Measurements from ENCODE around the gene SIX3.

DNA sequence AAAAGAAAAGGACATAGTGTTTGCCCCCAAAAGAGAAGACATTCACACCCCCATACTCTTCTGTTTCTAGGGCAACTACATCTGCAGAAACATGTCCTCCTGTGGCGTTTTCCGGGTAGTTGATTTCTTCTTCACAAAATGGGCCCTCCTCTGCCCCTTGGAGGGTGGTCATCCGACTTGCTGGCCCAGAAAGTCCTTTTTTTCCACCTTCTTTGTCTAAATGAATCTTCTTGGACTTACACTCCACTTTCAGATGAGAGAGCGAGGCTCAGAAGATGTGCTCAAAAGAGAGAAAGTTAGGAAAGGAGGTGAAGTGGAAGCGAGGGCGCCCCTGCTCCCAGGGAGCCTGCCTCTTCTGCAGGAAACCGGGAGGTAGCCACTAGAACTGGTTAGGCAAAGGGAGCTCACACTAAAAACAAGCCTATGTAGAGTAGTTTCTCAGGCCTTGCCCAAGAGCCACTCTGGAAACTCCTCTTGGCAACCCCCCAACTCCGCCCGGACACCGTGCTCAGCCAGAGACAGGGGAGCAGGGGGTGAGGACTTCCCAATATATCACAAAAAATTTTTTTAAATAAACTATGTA lies 10.2 kb upstream of the SIX3 start:
- TF ChIP-seq SMC3 (IDR thresholded peaks at IDR 0.05; ENCODE audit: low read depth, low read length) (no peak), POLR2A (IDR thresholded peaks at IDR 0.05; ENCODE audit: low read depth, low read length) (no peak), RAD21 (IDR thresholded peaks at IDR 0.05; ENCODE audit: low read length) (no peak), MAFK (IDR thresholded peaks at IDR 0.05; ENCODE audit: low read depth, low read length) (no peak), FOS (IDR thresholded peaks at IDR 0.05; ENCODE audit: low read depth, low read length) (no peak), BHLHE40 (IDR thresholded peaks at IDR 0.05; ENCODE audit: low read depth, low read length) (no peak), CHD1 (IDR thresholded peaks at IDR 0.05; ENCODE audit: low read depth, low read length) (no peak), RCOR1 (IDR thresholded peaks at IDR 0.05; ENCODE audit: insufficient replicate concordance, low read length) (no peak), MAZ (IDR thresholded peaks at IDR 0.05; ENCODE audit: borderline replicate concordance, low read depth, low read length) (no peak), RFX5 (IDR thresholded peaks at IDR 0.05; ENCODE audit: low read depth, low read length) (no peak), CEBPB (IDR thresholded peaks at IDR 0.05; ENCODE audit: low read depth, low read length) (no peak)
- TF ChIP-seq, protein P1, sequence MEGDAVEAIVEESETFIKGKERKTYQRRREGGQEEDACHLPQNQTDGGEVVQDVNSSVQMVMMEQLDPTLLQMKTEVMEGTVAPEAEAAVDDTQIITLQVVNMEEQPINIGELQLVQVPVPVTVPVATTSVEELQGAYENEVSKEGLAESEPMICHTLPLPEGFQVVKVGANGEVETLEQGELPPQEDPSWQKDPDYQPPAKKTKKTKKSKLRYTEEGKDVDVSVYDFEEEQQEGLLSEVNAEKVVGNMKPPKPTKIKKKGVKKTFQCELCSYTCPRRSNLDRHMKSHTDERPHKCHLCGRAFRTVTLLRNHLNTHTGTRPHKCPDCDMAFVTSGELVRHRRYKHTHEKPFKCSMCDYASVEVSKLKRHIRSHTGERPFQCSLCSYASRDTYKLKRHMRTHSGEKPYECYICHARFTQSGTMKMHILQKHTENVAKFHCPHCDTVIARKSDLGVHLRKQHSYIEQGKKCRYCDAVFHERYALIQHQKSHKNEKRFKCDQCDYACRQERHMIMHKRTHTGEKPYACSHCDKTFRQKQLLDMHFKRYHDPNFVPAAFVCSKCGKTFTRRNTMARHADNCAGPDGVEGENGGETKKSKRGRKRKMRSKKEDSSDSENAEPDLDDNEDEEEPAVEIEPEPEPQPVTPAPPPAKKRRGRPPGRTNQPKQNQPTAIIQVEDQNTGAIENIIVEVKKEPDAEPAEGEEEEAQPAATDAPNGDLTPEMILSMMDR (conservative IDR thresholded peaks at IDR 0.05; ENCODE audit: low read depth, low read length): no peak
- TF ChIP-seq, protein P2, sequence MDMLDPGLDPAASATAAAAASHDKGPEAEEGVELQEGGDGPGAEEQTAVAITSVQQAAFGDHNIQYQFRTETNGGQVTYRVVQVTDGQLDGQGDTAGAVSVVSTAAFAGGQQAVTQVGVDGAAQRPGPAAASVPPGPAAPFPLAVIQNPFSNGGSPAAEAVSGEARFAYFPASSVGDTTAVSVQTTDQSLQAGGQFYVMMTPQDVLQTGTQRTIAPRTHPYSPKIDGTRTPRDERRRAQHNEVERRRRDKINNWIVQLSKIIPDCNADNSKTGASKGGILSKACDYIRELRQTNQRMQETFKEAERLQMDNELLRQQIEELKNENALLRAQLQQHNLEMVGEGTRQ (IDR thresholded peaks at IDR 0.05; ENCODE audit: low read depth, low read length): no peak
